HepG2 (cell line): ENCODE results near the gene MAPK7. TPM values are rescaled to one million over a fixed set of nuclear protein-coding genes. Genes with fewer than 3 reads are reported as not detected.
A peak's percentile ranks its signal among the peaks of the same experiment; 100 is the strongest.

Experiments
- ARID3A ChIP-seq: IDR thresholded peaks from 2 replicates; pipeline ENCODE4 v1.6.1; 2012; ENCODE audit warnings: low read depth, low read length, improper control_type of control experiment
- ARNT ChIP-seq: fragments of 450-650 bp; IDR thresholded peaks from 2 replicates; pipeline ENCODE4 v1.6.1; 2017
- ELK4 ChIP-seq: sonication (generic); formaldehyde crosslinking; IDR thresholded peaks from 2 replicates; pipeline ENCODE4 v1.9.0; 2021; ENCODE audit warnings: missing genetic modification reagents, borderline replicate concordance
- GATAD2A ChIP-seq: IDR thresholded peaks from 2 replicates; pipeline ENCODE4 v1.6.1; 2016
- HDAC1 ChIP-seq: sonication (generic); formaldehyde crosslinking; IDR thresholded peaks from 2 replicates; pipeline ENCODE4 v1.5.1; 2020; ENCODE audit warnings: mild to moderate bottlenecking, missing genetic modification reagents
- HMGXB3 ChIP-seq: sonication (generic); formaldehyde crosslinking; IDR thresholded peaks from 2 replicates; pipeline ENCODE4 v1.4.0; 2020; ENCODE audit warnings: missing genetic modification reagents, borderline replicate concordance
- KLF11 ChIP-seq: IDR thresholded peaks from 2 replicates; pipeline ENCODE4 v1.6.1; 2016; ENCODE audit warnings: missing compliant biosample characterization
- MXI1 ChIP-seq: IDR thresholded peaks from 3 replicates; pipeline ENCODE4 v1.6.1; 2012; ENCODE audit warnings: low read depth, low read length, inconsistent platforms, borderline replicate concordance
- NFE2L1 ChIP-seq: sonication (generic); formaldehyde crosslinking; IDR thresholded peaks from 2 replicates; pipeline ENCODE4 v1.4.0; 2020; ENCODE audit warnings: missing genetic modification reagents, mild to moderate bottlenecking, borderline replicate concordance
- PAX8 ChIP-seq: sonication (generic); formaldehyde crosslinking; IDR thresholded peaks from 2 replicates; pipeline ENCODE4 v1.8.0; 2022; ENCODE audit warnings: mild to moderate bottlenecking, missing genetic modification reagents, borderline replicate concordance
- ZBTB34 ChIP-seq: sonication (generic); formaldehyde crosslinking; IDR thresholded peaks from 2 replicates; pipeline ENCODE4 v1.8.0; 2022; ENCODE audit warnings: mild to moderate bottlenecking, missing genetic modification reagents
- ZBTB39 ChIP-seq: sonication (generic); formaldehyde crosslinking; IDR thresholded peaks from 2 replicates; pipeline ENCODE4 v1.5.0; 2020; ENCODE audit warnings: missing genetic modification reagents
- ZNF253 ChIP-seq: sonication (generic); formaldehyde crosslinking; IDR thresholded peaks from 2 replicates; pipeline ENCODE4 v1.8.0; 2022; ENCODE audit warnings: mild to moderate bottlenecking, missing genetic modification reagents, borderline replicate concordance
- ZNF577 ChIP-seq: sonication (generic); formaldehyde crosslinking; IDR thresholded peaks from 2 replicates; pipeline ENCODE4 v1.4.0; 2020; ENCODE audit warnings: mild to moderate bottlenecking, low read depth, missing genetic modification reagents, borderline replicate concordance
- ZNF747 ChIP-seq: sonication (generic); formaldehyde crosslinking; IDR thresholded peaks from 2 replicates; pipeline ENCODE4 v1.8.1; 2023; ENCODE audit warnings: missing genetic modification reagents, mild to moderate bottlenecking, borderline replicate concordance
- ZSCAN12 ChIP-seq: sonication (generic); formaldehyde crosslinking; IDR thresholded peaks from 2 replicates; pipeline ENCODE4 v1.9.0; 2021; ENCODE audit warnings: mild to moderate bottlenecking, missing genetic modification reagents
- polyA plus RNA-seq, 8 experiments: library from polyadenylated mRNA; depleted of rRNA in 3 of 8; stranded (reverse) in 7 of 8; unstranded in 1 of 8; fragments of >200 nt; fragmentation: Illumina TruSeq in 4 of 8; extraction: Trizol in 4 of 8; gene quantifications; 2 replicates each; pipeline versions ENCODE4 v1.2.1 to v1.2.3, GENCODE V29; 2011 to 2016; ENCODE audit warnings: low read depth in 4 of 8, missing spikeins in 1 of 8, mixed read lengths in 1 of 8; ENCODE audit not compliant: insufficient read depth in 1 of 8
- total RNA-seq, 5 experiments: library from RNA; depleted of rRNA; stranded (reverse); fragments of >200 nt; fragmentation: Illumina TruSeq; extraction: Trizol; gene quantifications; 2 replicates each; pipeline ENCODE4 v1.2.3, GENCODE V29; 2016; ENCODE audit warnings: low read depth in 1 of 5

Gene MAPK7
- total and polyA plus RNA-seq, 2 of the 13 experiments (the other 11 are each of a cell fraction or from before 2014, with no cell fraction given), result 2.9 to 5.9 TPM

- TF ChIP-seq KLF11 (CRISPR knock-in tag), result no peak
- TF ChIP-seq GATAD2A, result no peak; the same call in 1 of the 2 replicates
- no peak; the same call in 1 of the 2 replicates for TF ChIP-seq ARID3A
- TF ChIP-seq MXI1, result peak; percentile 74; the same call in 1 of the 3 replicates
- TF ChIP-seq ZNF253 (CRISPR knock-in tag), result no peak
- no peak for TF ChIP-seq PAX8 (CRISPR knock-in tag)
- no peak for TF ChIP-seq ELK4 (CRISPR knock-in tag)
- no peak for TF ChIP-seq ZBTB34
- 0 out of 2 replicates have a peak, but pooled peaks have one; percentile 58 for TF ChIP-seq ZSCAN12 (CRISPR knock-in tag)
- TF ChIP-seq ZBTB39 (CRISPR knock-in tag), result no peak
- no peak for TF ChIP-seq HMGXB3 (CRISPR knock-in tag)
- TF ChIP-seq HDAC1, result no peak
- TF ChIP-seq ARNT, result no peak
- TF ChIP-seq ZNF577 (CRISPR knock-in tag), result no peak
- no peak for TF ChIP-seq NFE2L1 (CRISPR knock-in tag)
- no peak for TF ChIP-seq ZNF747 (CRISPR knock-in tag)
Observed at GRCh38 chr17:19377602-19378415, 489 bp upstream of the MAPK7 start (continued).
